ENCODE data around the gene KIF13A. TPM values are rescaled to one million over a fixed set of nuclear protein-coding genes. Genes with fewer than 3 reads are reported as not detected.

KIF13A gene
- total RNA-seq, 4 donors from 2014 or later: 32.1 to 58.2 (median 56.5) TPM

- TF ChIP-seq CTCF (IDR thresholded peaks at IDR 0.05; ENCODE audit: low read depth): no peak
Measured at GRCh38 chr6:17972074-17972952, 15.1 kb downstream of the KIF13A start.

GRCh38 chr6:17971128-17972073 lies 16.0 kb downstream of the KIF13A start:
- no peak for TF ChIP-seq CTCF (IDR thresholded peaks at IDR 0.05; ENCODE audit: low read depth)

DNA sequence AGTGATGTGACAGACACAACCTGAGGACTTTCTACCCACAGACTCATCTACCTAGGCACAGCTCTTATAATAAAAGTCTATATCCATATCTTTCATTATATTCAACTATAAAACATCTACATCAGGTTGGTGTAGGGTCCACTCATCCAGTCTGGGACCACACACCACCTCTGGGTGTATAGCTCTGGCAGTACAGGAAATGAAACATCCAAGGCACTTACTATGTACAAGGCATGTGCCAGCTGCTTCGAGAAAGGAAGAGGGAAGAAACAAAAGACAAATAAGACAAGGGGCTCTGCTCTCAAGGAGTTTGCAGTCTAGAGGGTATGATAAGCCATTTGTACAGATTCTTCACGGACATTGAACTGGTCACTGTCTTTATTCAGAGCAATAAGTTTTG lies 18.6 kb downstream of the KIF13A start:
- TF ChIP-seq CTCF (IDR thresholded peaks at IDR 0.05; ENCODE audit: low read depth): no peak

DNA sequence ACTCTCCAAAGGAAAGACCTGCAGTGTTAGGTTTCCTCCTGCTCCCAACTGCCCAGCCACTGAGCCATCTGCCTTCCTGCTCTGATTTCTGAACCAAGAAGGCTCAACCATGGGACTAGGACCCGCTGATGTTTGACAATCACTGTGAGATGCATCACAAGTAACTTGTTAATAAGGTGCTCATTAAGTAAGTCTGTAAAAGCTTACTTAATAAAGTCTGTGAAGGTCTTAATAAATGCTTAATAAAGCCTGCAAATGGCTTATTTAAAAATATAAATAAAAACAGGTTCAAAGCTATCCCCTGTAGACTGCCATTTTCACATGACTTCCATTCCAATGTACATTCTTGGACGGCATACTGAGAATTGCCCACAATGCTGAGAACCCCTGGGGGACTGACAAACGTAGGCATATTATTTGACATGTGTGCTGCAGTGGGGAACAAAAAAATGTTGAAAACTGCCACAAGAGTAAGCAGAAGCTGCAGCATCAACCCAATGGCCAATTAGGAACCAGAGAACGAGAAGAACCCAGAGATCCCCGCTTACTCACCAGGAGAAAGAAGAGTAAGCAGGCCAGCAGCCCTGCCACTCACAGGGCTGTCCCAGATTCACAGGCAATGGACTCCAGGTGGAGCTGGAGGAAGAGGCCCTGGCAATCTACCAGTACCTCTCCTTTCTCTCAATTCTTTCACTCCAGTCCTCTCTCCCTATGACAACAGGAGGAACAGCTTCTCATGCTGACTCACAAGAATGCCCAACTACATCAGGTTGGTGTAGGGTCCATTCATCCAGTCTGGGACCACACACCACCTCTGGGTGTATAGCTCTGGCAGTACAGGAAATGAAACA lies 19.5 kb downstream of the KIF13A start:
- no peak for TF ChIP-seq CTCF (IDR thresholded peaks at IDR 0.05; ENCODE audit: low read depth)

- TF ChIP-seq CTCF (IDR thresholded peaks at IDR 0.05; ENCODE audit: low read depth): no peak
Measured at GRCh38 chr6:17966451-17966850, 21.0 kb downstream of the KIF13A start.

DNA sequence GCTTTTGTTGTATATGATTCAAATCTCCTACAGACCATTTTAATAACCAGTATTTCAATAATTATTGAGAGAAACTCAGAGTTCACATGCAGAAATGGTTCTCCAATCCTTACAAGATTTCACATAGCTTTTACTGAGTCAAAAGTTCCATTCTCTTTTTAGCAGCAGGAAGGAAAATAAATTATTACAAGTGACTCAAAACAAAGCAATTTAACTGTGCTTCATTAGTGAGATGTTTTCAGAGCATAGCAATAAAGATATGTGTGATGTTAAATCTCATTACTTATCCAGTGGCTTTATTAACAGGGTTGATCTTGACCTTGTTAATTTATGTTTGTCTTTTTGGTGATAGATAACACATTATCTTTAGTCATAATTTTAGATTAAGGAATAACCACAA lies 22.0 kb downstream of the KIF13A start:
- no peak for TF ChIP-seq CTCF (IDR thresholded peaks at IDR 0.05; ENCODE audit: low read depth)

Measured in subcutaneous adipose tissue (tissue), 4 donors.